Non-pigmented ciliary epithelial cell (primary cell): ENCODE data around the gene MAP4K3.
"Not testable (repeated sequence)": the region's sequence is repeated elsewhere in the genome, so short reads cannot be mapped to it uniquely, and the experiment has no call there.

Experiments
- DNase-seq: peaks from one replicate; pipeline ENCODE4 v3.0.0-alpha.2; 2010; ENCODE audit warnings: low read depth

The MAP4K3 gene

DNA sequence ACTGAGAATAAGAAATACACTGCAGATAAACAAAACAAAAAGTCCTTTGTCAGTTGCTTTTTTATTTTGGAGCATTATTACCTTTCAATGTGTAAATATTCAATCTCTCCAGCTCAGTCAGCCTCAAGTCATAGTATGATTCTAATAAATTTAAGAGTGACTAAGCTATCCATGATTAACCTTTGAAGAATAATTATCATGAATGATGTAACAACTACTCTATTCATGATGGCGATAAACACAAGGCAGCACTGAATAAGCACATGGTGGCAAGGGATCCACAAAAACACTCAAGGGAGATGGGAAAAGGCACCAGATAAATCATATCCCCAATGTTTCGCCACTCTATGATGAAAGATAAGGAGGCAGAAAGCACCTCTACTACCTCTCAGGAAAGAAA, 67.0 kb downstream of the MAP4K3 start:
- no peak for DNase-seq

GRCh38 chr2:39368846-39369245, 68.2 kb downstream of the MAP4K3 start:
- no peak for DNase-seq

- no peak for DNase-seq
Observed at GRCh38 chr2:39368376-39368775, 68.7 kb downstream of the MAP4K3 start.

- DNase-seq = no peak
Observed at GRCh38 chr2:39362595-39362994, 74.5 kb downstream of the MAP4K3 start.

DNA sequence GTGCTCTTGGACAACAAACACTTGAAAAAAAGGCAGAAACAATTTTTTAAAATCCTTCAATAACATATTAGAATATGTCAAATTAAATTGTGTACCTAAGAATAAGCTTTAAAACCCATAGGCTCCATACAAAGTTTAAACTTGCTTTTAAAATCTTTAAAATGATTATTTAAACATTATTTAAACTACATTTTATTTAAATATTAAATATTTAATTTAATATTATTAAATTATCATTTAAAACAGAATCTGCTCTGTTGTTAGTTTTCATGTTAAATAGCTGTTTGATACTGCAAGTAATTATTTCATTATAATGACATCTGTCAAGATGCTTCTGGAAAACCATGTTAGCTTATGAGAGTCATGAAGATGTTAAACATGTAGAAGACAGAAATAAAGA, 75.6 kb downstream of the MAP4K3 start:
- DNase-seq = no peak

DNA sequence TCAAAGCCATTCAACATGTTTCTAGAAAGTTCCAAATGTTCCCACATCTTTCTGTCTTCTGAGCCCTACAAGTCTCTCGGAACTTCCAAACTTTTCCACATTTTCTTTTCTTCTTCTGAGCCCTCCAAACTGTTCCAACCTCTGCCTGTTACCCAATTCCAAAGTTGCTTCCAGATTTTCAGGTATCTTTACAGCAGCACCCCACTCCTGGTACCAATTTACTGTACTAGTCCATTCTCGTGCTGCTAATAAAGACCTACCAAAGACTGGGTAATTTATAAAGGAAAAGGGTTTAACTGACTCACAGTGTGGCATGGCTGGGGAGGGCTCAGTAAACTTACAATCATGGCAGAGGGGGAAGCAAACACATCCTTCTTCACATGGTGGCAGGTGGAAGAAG, 76.7 kb downstream of the MAP4K3 start:
- DNase-seq = not testable (repeated sequence)

- no peak for DNase-seq
Observed at GRCh38 chr2:39359453-39360038, 77.5 kb downstream of the MAP4K3 start.

- no peak for DNase-seq
Observed at GRCh38 chr2:39356922-39357639, 80.0 kb downstream of the MAP4K3 start.

- DNase-seq = no peak
Observed at GRCh38 chr2:39350658-39351057, 86.4 kb downstream of the MAP4K3 start.

DNA sequence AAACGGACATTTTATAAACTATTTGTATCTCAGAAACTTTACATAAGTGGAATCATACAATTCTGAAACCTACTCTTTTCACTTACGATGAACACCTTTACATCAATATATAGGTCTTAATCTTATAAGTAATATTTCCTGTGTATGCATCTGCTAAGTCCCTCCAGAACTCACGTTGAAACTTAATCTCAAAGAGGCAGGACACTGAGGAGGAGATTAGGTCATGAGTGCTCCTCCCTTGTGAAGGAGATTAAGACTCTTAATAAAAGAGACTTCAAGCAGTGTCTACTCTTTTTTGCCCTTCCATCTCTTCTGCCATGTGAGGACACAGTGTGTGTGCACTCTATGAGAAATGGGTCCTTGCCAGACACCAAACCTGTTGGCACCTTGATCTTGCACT, 98.6 kb downstream of the MAP4K3 start:
- DNase-seq = no peak

- DNase-seq = no peak
Observed at GRCh38 chr2:39335930-39336329, 101.2 kb downstream of the MAP4K3 start.

DNA sequence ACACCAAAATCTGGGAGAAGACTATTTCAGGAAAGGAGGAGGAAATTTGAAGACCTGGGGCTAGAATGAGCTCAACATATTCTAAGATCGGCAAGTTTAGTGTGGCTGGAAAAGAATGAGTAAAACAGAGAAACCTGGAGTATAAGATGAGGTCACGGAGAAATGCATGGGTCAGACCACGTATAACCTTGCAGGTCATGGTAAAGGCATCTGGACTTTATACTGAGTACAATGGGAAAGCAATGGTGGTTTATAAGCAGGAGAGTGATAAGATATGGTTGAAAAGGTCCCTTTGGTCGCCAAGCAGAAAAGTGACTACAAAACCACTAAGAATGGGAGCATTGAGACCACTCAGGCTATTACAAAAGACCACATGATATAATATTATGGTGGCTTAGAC, 102.1 kb downstream of the MAP4K3 start:
- DNase-seq = no peak

- no peak for DNase-seq
Observed at GRCh38 chr2:39334529-39334928, 102.6 kb downstream of the MAP4K3 start.

GRCh38 chr2:39326644-39327043, 110.4 kb downstream of the MAP4K3 start:
- no peak for DNase-seq

DNA sequence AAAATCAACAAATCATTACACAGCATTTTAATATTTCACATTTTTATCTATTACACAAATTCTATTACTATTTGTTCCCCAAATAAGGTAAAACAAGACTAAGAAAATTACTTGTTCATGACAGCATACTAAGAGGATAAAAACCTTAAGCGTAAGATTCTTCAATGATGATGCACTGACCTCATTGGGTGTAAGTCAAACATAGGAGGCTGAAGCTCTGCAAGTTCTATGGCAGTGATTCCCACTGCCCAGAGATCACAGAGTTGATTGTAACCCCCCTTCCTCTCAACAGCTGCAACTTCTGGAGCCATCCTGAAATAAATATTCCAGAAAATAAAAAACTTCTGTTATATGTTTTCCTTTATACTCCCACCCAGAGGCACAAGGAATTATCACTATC, 111.1 kb downstream of the MAP4K3 start:
- DNase-seq = no peak

DNA sequence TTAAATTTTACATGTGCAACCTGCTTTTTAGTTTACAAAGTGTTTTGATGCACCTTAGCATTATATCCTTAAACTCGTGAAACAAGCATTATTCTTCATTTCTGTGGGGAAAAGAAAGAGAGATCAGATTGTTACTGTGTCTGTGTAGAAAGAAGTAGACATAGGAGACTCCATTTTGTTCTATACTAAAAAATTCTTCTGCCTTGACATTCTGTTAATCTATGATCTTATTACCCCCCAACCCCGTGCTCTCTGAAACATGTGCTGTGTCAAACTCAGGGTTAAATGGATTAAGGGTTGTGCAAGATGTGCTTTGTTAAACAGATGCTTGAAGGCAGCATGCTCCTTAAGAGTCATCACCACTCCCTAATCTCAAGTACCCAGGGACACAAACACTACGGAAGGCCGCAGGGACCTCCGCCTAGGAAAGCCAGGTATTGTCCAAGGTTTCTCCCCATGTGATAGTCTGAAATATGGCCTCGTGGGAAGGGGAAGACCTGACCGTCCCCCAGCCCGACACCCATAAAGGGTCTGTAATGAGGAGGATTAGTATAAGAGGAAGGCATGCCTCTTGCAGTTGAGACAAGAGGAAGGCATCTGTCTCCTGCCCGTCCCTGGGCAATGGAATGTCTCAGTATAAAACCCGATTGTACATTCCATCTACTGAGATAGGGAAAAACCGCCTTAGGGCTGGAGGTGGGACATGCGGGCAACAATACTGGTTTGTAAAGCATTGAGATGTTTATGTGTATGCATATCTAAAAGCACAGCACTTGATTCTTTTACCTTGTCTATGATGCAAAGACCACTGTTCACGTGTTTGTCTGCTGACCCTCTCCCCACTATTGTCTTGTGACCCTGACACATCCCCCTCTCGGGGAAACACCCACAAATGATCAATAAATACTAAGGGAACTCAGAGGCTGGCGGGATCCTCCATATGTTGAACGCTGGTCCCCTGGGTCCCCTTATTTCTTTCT, 115.7 kb downstream of the MAP4K3 start:
- not testable (repeated sequence) for DNase-seq

GRCh38 chr2:39320162-39320561, 116.9 kb downstream of the MAP4K3 start:
- DNase-seq = no peak

- peak; percentile 60 for DNase-seq
Observed at GRCh38 chr2:39313575-39313974, 123.5 kb downstream of the MAP4K3 start.

DNA sequence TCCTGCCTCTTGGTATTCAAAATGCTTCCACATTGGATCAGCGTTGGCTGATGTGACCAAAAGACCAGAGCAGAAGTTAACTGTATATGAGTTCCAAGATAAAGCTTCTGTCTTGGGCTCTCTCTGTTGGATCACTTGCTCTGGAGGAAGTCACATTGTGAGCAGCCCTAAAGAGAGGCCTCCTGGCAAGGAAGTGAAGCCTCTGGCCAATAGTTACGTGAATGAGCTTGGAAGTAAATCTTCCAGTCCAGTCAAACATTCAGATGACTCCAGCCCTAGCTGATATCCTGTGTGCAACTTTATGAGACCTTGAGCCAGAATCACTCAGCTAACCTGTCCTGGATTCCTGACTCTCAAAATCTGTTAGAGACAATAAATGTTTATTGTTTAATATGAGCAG, 125.6 kb downstream of the MAP4K3 start:
- no peak for DNase-seq

DNA sequence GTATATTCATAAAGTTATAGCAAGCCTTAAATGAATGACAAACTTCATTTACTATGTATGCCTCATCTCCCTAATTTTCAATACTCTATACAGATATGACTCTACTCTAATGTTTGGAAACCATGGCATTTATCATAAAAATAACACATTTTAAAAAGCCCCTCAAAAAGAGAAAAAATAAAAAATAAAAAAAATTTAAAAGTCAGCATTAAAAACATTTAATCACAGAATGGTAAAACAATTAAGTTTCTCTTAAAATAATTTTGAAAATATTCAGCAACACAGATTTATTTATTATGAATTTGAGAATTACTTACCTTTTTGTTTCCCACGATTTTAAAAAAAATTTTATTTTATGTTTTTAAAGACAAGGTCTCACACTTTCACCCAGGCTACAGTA, 128.3 kb downstream of the MAP4K3 start:
- DNase-seq = no peak

GRCh38 chr2:39306626-39307025, 130.5 kb downstream of the MAP4K3 start:
- no peak for DNase-seq

DNA sequence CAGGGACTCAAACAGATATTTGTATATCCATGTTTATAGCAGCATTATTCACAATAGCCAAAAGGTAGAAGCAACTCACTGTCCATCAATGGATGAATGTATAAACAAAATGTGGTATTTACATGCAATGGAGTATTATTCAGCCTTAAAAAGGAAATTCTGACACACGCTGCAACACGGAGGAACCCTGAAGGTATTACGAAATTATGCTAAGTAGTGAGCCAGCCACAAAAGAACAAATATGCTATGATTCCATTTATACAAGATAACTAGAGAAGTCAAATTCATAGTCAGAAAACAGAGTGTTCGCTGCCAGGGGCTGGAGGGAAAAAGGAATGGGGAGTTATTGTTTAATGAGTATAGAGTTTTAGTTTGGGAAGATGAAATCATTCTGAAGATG, 132.4 kb downstream of the MAP4K3 start:
- DNase-seq = no peak

GRCh38 chr2:39304200-39304599, 132.9 kb downstream of the MAP4K3 start:
- no peak for DNase-seq
